Stimulated activated CD8-positive, alpha-beta memory T cell treated with anti-CD3 and anti-CD28 coated beads, Interleukin-7, amount 100 ng/mL, for 24 hours (primary cell): ENCODE measurements around the gene MAPK12.
"Not testable (repeated sequence)": the region's sequence is repeated elsewhere in the genome, so short reads cannot be mapped to it uniquely, and the experiment has no call there.

Experiments
- DNase-seq: peaks from one replicate; pipeline ENCODE4 v3.0.0-alpha.2; 2020; ENCODE audit warnings: low read depth

MAPK12 gene

GRCh38 chr22:50216055-50216683 is 45.3 kb downstream of the MAPK12 start:
- DNase-seq: no peak

DNA sequence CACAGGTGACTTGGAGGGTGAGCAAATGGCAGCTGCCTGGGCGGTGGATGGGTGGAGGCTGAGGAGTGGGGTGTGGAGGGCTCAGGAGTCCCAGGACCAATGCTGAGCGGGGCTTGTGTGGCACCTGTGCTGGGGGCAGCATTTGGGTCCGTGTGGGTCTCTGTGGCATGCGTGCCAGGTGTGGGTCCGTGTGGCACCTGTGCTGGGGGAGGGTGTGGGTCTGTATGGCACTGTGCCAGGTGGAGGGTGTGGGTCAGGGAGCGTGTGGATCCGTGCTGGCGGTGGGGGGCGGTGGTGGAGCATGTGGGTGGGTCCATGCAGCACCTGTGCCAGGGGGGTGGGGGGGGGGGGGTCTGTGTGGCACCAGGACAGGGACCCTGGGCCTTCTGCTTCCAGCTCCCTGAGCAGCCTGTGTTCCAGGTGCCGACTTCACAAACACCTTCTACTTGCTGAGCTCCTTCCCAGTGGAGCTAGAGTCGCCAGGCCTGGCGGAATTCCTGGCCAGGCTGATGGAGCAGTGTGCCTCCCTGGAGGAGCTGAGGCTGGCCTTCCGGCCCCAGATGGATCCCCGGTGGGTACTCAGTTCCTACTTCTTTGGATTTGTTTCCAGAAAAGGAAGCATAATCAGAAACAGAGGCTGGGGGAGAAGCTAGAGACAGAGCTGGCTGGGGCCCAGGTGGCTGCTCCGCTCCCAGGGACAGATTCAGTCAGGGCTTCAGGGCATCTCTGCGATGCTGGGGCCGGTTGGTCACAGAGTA is 46.0 kb downstream of the MAPK12 start:
- DNase-seq: no peak

GRCh38 chr22:50213263-50213662 is 48.2 kb downstream of the MAPK12 start:
- no peak for DNase-seq

- DNase-seq: no peak
Measured at GRCh38 chr22:50211147-50211546, 50.3 kb downstream of the MAPK12 start.

- DNase-seq: no peak
Measured at GRCh38 chr22:50210378-50211139, 50.9 kb downstream of the MAPK12 start.

DNA sequence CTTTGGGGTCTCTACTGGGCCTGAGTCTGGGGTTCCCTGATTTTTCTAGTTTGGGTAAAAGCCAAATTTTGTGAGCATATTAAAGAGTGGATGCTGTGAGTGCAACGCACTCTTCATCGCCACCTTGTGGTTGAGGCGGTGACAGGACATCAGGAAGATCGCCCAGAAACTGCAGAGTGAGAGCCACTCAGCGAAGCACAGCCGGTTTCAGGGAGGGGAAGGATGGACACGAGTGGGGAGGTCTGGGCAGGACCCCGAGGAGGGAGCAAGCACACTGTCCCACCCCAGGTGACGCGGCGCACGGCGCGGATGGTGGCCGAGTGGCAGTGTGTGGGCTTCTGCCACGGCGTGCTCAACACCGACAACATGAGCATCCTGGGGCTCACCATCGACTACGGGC is 51.6 kb downstream of the MAPK12 start:
- DNase-seq: peak; percentile 37

- no peak for DNase-seq
Measured at GRCh38 chr22:50208939-50209892, 52.3 kb downstream of the MAPK12 start.

GRCh38 chr22:50208430-50208938 is 53.0 kb downstream of the MAPK12 start:
- no peak for DNase-seq

GRCh38 chr22:50207383-50208140 is 53.9 kb downstream of the MAPK12 start:
- no peak for DNase-seq

DNA sequence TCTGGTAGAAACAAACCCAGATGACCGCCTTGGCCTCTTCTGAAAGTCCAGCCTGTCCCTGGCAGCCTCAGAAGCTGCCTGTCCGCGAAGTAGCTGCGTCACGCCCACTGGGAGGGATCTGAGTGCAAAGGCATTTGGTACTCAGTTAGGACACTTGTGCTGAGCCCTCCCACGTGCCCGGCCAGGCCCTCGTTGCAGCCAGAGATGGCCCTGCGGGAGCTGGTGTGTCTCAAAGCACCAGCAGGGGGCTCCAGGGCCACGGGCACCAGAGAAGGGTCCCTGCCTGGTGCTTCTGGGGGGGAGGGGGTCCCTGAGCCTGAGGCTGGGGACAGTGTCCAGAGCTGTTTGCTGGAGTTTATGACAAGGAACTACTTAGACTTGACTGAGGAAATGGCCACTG is 54.9 kb downstream of the MAPK12 start:
- no peak for DNase-seq

- DNase-seq: no peak
Measured at GRCh38 chr22:50205781-50206569, 55.5 kb downstream of the MAPK12 start.

DNA sequence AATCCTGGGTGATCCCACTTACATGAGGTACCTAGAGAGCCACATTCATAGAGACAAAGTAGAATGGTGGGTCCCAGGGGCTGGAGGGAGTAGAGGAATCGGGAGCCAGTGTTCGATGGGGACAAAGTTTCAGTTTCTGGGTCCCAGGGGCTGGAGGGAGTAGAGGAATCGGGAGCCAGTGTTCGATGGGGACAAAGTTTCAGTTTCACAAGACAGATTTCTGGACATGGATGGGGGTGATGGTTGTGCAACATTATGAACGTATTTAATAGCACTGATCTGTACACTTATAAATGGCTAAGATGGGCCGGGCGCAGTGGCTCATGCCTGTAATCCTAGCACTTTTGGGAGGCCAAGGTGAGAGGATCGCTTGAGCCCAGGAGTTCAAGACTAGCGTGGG is 56.5 kb downstream of the MAPK12 start:
- DNase-seq: not testable (repeated sequence)

- no peak for DNase-seq
Measured at GRCh38 chr22:50204571-50204970, 56.9 kb downstream of the MAPK12 start.

DNA sequence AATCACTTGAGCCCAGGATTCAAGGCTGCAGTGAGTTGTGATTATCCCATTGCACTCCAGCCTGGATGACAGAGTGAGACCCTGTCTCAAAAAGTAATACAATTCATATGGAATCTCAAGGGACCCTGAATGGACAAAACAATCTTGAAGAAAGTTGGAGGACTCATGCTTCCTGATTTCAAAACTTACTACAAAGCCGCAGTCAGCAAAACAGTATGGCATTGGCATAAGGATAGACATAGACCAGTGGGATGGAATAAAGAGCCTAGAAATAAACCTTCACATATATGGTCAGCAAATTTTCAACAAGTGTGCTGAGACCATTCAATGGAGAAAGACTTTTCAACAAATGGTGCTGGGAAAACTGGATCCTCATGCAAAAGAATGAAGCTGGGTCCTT is 58.2 kb downstream of the MAPK12 start:
- DNase-seq: no peak
